MCF 10A (cell line): ENCODE results near the gene GPR146. TPM values are rescaled to one million over a fixed set of nuclear protein-coding genes. Genes with fewer than 3 reads are reported as not detected.
A peak's percentile ranks its signal among the peaks of the same experiment; 100 is the strongest.

ENCODE experiments used
- Bru-seq: library from RNA; stranded (reverse); fragments of 400-500 nt; gene quantifications from one replicate; lab custom pipeline; 2021; lab: Mats Ljungman, UMichigan
- BruChase-seq, 2 experiments: library from RNA; stranded (reverse); fragments of 400-500 nt; gene quantifications; one replicate each; lab custom pipeline; 2021; lab: Mats Ljungman, UMichigan
- BruUV-seq: library from RNA; stranded (reverse); fragments of 400-500 nt; replicated peaks from 2 replicates; lab custom pipeline; 2021; lab: Mats Ljungman, UMichigan
- CTCF ChIA-PET: fragments of 300-600 bp; sonication (Branson Sonifier 250); formaldehyde crosslinking; extraction: SDS; loops from one replicate; lab custom pipeline; 2021; ENCODE audit warnings: antibody characterized with exemption, inconsistent platforms; lab: Yijun Ruan, JAX
- POLR2A ChIA-PET: fragments of 300-600, 350-650 bp; sonication (Branson Sonifier 250); formaldehyde crosslinking; extraction: SDS; loops from one replicate; lab custom pipeline; 2020; ENCODE audit warnings: antibody characterized with exemption, inconsistent platforms; lab: Yijun Ruan, JAX
- DNase-seq: peaks from one replicate; pipeline ENCODE4 v3.0.0-alpha.2; 2018; ENCODE audit not compliant: unreplicated experiment
- H3K27ac Mint-ChIP-seq: one replicate; pipeline ENCODE4 v1.8.0; 2022; ENCODE audit warnings: mild to moderate bottlenecking, low read depth, mixed read lengths; ENCODE audit not compliant: unreplicated experiment
- H3K27me3 Mint-ChIP-seq: one replicate; pipeline ENCODE4 v1.8.0; 2022; ENCODE audit warnings: mixed read lengths; ENCODE audit not compliant: insufficient read depth, unreplicated experiment
- H3K36me3 Mint-ChIP-seq: one replicate; pipeline ENCODE4 v1.8.0; 2022; ENCODE audit warnings: mild to moderate bottlenecking, moderate library complexity, mixed read lengths; ENCODE audit not compliant: insufficient read depth, unreplicated experiment
- H3K4me1 Mint-ChIP-seq: one replicate; pipeline ENCODE4 v1.8.0; 2022; ENCODE audit warnings: mixed read lengths; ENCODE audit not compliant: insufficient read depth, unreplicated experiment
- H3K4me3 Mint-ChIP-seq: one replicate; pipeline ENCODE4 v1.8.0; 2022; ENCODE audit warnings: mild to moderate bottlenecking, moderate library complexity, mixed read lengths; ENCODE audit not compliant: unreplicated experiment
- H3K9me3 Mint-ChIP-seq: one replicate; pipeline ENCODE4 v1.8.0; 2022; ENCODE audit warnings: mixed read lengths; ENCODE audit not compliant: unreplicated experiment
- intact Hi-C: fragments of 100-400 bp; cut with micrococcal nuclease; formaldehyde crosslinking; loops from 2 replicates; pipeline ENCODE4 v1.14.1; 2022
- long read RNA-seq: library from polyadenylated mRNA; stranded (forward); transcript quantifications from one replicate; pipeline ENCODE4 v2.0.0, GENCODE V29; 2022
- total RNA-seq: library from RNA; stranded (reverse); gene quantifications from 2 replicates; pipeline ENCODE4 v1.2.3, GENCODE V29; 2022
- TF ChIP-seq, protein P1 (sequence below): fragments of 200-600 bp; IDR thresholded peaks from one replicate; pipeline ENCODE4 v1.8.0; 2022; ENCODE audit warnings: antibody characterized with exemption, mild to moderate bottlenecking; ENCODE audit not compliant: unreplicated experiment

The GPR146 gene, protein sequence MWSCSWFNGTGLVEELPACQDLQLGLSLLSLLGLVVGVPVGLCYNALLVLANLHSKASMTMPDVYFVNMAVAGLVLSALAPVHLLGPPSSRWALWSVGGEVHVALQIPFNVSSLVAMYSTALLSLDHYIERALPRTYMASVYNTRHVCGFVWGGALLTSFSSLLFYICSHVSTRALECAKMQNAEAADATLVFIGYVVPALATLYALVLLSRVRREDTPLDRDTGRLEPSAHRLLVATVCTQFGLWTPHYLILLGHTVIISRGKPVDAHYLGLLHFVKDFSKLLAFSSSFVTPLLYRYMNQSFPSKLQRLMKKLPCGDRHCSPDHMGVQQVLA
- total RNA-seq, result 0.27 TPM in 1 of 2 replicates, not detected in the other
- not detected for Bru-seq, nascent RNA
- percentile 17 among the genes with signal in this experiment for BruChase-seq, experiment 1, labeled RNA remaining after a 6-hour chase
- BruChase-seq, experiment 2, labeled RNA remaining after a 2-hour chase, result not detected
- long read RNA-seq, partial matches to known transcripts, result 0 of 1 reads
- long read RNA-seq, other reads (novel, unspliced or antisense), result 1 of 1 reads

DNA sequence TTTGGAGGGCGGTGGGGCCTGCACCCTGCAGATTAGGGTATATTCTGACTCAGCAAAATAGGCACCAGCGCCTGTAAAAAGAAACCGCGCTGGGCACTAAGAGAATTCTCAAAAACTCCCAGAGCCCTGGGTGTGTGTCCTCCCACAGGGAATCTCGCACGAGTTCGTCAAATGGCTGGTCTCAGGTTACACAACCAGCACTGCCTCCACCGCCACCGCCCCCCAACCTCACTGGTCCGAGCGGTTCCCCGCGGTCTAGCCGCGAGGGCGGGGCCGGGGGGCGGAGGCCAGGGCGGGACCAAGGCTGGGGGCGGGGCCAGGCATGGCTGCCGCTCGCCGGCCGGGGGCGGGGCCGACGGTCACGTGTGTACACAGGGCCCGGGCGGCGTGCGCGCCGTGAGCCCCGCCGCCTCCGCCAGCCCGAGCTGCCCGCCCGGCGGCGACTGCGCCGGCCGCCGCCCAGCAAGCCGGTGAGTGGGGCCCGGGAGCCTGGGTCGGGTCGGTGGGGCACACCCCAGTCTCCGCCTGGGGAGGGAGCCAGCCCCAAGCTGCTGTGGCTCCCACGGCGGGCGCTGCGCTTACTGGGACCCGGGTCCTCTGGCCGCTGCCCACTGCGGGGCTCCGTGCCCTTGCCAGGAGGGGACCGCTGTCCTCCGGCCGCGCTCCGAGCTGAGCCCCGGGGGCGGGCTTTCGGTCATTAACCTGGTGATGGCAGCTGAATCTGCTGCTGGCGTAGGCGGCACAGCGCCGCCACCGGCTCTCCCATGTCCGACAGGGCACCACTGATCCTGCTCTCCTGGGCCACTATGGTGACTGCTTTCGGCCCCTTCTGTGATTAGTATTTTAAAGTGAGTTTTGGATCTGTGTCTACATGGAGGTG lies at the start of gene GPR146:
GPR146 (plus strand) TSS at position 358 of the 880 bp plus-strand sequence. CDS start 12,970 bp downstream, outside the sequence.
- no peaks in the 10 kb centered on the region for H3K36me3 Mint-ChIP-seq
- POLR2A ChIA-PET, result interaction anchor here (0.7 to 2.4 kb wide), 5 partner anchors 9 to 51 kb away, joined by 4 to 15 read pairs (median 5); no protein-coding TSS in a partner anchor
- peak within 1 kb of the TSS; percentile 79 for H3K27ac Mint-ChIP-seq
- H3K9me3 Mint-ChIP-seq, result no peaks in the 10 kb centered on the region
- intact Hi-C loops, result loop anchor here (2.0 kb wide), 1 partner anchor 16 kb away; no protein-coding TSS in a partner anchor
- TF ChIP-seq, protein P1, sequence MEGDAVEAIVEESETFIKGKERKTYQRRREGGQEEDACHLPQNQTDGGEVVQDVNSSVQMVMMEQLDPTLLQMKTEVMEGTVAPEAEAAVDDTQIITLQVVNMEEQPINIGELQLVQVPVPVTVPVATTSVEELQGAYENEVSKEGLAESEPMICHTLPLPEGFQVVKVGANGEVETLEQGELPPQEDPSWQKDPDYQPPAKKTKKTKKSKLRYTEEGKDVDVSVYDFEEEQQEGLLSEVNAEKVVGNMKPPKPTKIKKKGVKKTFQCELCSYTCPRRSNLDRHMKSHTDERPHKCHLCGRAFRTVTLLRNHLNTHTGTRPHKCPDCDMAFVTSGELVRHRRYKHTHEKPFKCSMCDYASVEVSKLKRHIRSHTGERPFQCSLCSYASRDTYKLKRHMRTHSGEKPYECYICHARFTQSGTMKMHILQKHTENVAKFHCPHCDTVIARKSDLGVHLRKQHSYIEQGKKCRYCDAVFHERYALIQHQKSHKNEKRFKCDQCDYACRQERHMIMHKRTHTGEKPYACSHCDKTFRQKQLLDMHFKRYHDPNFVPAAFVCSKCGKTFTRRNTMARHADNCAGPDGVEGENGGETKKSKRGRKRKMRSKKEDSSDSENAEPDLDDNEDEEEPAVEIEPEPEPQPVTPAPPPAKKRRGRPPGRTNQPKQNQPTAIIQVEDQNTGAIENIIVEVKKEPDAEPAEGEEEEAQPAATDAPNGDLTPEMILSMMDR, result peak; percentile 34
- peak within 1 kb of the TSS; percentile 68 for H3K4me3 Mint-ChIP-seq
- peak; percentile 96 for DNase-seq
- CTCF ChIA-PET, result interaction anchor here (0.6 to 2.2 kb wide), 12 partner anchors 9 to 364 kb away, joined by 3 to 9 read pairs (median 3); no protein-coding TSS in a partner anchor
- no peaks in the 10 kb centered on the region for H3K27me3 Mint-ChIP-seq
- BruUV-seq, result no TSS peak
- H3K4me1 Mint-ChIP-seq, result peaks cover 11% of the 10 kb centered on the region

DNA sequence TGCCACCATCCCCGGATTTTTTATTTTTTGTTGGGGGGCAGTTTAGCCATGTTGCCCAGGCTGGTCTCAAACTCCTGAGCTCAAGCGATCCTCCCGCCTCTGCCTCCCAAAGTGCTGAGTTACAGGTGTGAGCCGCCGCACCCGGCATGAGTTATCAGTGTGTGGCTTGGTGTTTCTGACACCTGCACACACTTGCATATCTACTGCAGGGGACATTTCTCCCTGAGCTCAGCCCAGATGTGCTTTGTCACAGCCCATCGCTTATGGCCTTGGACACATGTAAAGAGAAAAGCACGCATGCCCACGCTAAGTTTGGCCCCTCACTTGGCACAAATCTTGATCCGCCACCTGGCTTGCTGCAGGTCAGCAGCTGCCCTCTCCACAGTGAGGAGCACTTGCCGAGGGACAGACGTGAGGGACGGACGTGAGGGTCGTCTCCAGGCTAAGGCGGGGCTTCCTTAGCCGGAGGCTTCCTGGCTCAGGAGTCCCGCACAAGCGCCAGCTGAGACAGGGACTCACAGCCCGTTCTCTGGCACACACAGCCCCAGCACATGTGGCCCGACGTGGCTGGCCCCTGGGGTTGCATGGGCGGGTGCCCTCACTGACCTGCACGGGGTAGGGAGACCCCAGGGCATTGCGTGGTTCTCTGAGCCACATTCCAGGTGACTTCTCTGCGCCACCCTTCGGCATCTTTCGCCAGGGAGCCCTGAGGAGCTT lies 49.6 kb upstream of the GPR146 start:
- TF ChIP-seq, protein P1, result no peak
- Mint-ChIP-seq H3K36me3 (peaks cover 33% of the 10 kb centered on the region), H3K4me1 (peaks cover 6% of the 10 kb centered on the region), H3K9me3 (no peaks in the 10 kb centered on the region), H3K27ac (no peak overlapping the region), H3K4me3 (no peak overlapping the region), H3K27me3 (no peaks in the 10 kb centered on the region)
- POLR2A ChIA-PET, result interaction anchor here (0.6 to 2.5 kb wide), 5 partner anchors 20 to 803 kb away, joined by 3 to 15 read pairs (median 3); partner anchors contain the start of genes COX19, FAM20C and GPR146
- CTCF ChIA-PET, result interaction anchor here (0.5 to 5.9 kb wide), 15 partner anchors 11 to 199 kb away, joined by 3 to 98 read pairs (median 4); no protein-coding TSS in a partner anchor
- BruUV-seq, result no TSS peak
- intact Hi-C loops, result no loop called here
- DNase-seq, result no peak

DNA sequence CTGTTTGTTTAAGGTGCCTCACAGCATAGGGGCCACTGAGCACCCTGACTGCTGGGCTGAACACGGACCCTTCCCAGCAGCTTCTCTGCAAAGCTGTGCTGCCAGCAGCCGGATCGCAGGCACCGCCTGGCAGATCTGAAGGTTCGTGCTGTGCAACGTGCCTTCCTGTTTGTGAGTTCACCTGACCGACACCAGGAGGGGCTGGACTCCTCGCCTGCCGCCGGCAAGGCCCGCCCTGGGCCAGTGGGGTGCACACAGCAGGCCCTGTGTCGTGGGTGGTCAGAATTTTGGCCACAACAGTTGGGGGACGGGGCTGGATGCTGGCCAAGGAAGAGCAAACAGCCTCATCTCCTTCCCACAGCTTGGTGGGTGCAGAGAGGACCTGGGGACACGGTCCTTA lies 48.8 kb upstream of the GPR146 start:
- TF ChIP-seq, protein P1, result no peak
- H3K4me1 Mint-ChIP-seq, result peaks cover 6% of the 10 kb centered on the region
- no peak for DNase-seq
- no peaks in the 10 kb centered on the region for H3K9me3 Mint-ChIP-seq
- no peak overlapping the region for H3K27ac Mint-ChIP-seq
- ChIA-PET CTCF (interaction anchor here (0.8 to 5.9 kb wide), 3 partner anchors 69 to 180 kb away, joined by 3 to 98 read pairs (median 69); no protein-coding TSS in a partner anchor), POLR2A (no interaction called here)
- H3K4me3 Mint-ChIP-seq, result no peak overlapping the region
- H3K36me3 Mint-ChIP-seq, result peaks cover 36% of the 10 kb centered on the region
- no TSS peak for BruUV-seq
- no peaks in the 10 kb centered on the region for H3K27me3 Mint-ChIP-seq
- intact Hi-C loops, result no loop called here
